ENCODE measurements around the gene XXYLT1. TPM values are rescaled to one million over a fixed set of nuclear protein-coding genes. Genes with fewer than 3 reads are reported as not detected.
A peak's percentile ranks its signal among the peaks of the same experiment; 100 is the strongest.

Gene XXYLT1
- total RNA-seq, 6 experiments from 2014 or later: 1.7 to 6.5 (median 2.1) TPM

- H3K27ac ChIP-seq: peak overlapping the region; percentile 56 to 72 (median 67)
- TF ChIP-seq POLR2A (IDR thresholded peaks at IDR 0.05): no peak
- no peak for TF ChIP-seq CTCF (IDR thresholded peaks at IDR 0.05)
- WGBS (ENCODE audit: insufficient coverage, low coverage, low lambda C conversion rate, missing lambda C conversion rate): 65% methylated on average over 12 of the region's 12 CpGs
- ATAC-seq (peak; percentile 2 to 12 (median 4)), DNase-seq (no peak)
- H3K36me3 ChIP-seq: no peaks in the 10 kb centered on the region
- peaks cover 0 to 24% (median 7%) of the 10 kb centered on the region in 4 donors for H3K4me1 ChIP-seq
- intact Hi-C loops (cut with DNase I): loop anchor here (2.0 to 10.0 kb wide), 3 partner anchors 71 to 425 kb away; no protein-coding TSS in a partner anchor
- no peaks in the 10 kb centered on the region for H3K9me3 ChIP-seq
- H3K27me3 ChIP-seq: no peaks in the 10 kb centered on the region
- peak overlapping the region in 2 of 3 donors; percentile 7 to 21 for H3K4me3 ChIP-seq
Measured at GRCh38 chr3:195105841-195106417, 165.0 kb downstream of the XXYLT1 start.

DNA sequence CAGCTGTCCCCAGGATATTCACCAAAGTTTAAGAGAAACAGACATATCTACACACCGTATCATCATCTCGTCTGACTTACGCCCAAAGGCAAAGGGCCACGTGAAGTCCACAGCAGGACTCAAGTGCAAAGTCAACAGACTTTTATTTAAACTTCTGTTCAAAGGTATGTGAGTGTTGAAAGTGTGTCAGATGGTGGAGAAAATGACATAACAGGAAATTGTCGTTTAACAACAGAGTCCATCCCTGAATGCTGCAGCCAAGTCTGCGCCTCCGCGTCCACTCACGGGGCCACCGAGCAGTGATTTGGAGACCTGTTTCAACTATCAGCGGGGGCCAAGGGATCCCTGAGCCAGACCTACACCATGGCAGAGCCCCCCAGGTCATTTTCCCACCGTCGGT, 165.6 kb downstream of the XXYLT1 start:
- H3K27ac ChIP-seq: peak overlapping the region; percentile 56 to 72 (median 67)
- H3K4me1 ChIP-seq: peaks cover 0 to 24% (median 8%) of the 10 kb centered on the region in 4 donors
- ATAC-seq (peak; percentile 75 to 82 (median 80)), DNase-seq (peak; percentile 53 to 79 (median 77))
- no peaks in the 10 kb centered on the region for H3K27me3 ChIP-seq
- no peaks in the 10 kb centered on the region for H3K9me3 ChIP-seq
- 42% methylated on average over 12 of the region's 13 CpGs for WGBS (ENCODE audit: insufficient coverage, low coverage, low lambda C conversion rate, missing lambda C conversion rate)
- intact Hi-C loops (cut with DNase I): loop anchor here (5.0 to 10.0 kb wide), 2 partner anchors 71 to 103 kb away; no protein-coding TSS in a partner anchor
- peak overlapping the region in 2 of 3 donors; percentile 7 to 21 for H3K4me3 ChIP-seq
- TF ChIP-seq CTCF (IDR thresholded peaks at IDR 0.05) (no peak), POLR2A (IDR thresholded peaks at IDR 0.05) (peak; percentile 65)
- H3K36me3 ChIP-seq: no peaks in the 10 kb centered on the region

DNA sequence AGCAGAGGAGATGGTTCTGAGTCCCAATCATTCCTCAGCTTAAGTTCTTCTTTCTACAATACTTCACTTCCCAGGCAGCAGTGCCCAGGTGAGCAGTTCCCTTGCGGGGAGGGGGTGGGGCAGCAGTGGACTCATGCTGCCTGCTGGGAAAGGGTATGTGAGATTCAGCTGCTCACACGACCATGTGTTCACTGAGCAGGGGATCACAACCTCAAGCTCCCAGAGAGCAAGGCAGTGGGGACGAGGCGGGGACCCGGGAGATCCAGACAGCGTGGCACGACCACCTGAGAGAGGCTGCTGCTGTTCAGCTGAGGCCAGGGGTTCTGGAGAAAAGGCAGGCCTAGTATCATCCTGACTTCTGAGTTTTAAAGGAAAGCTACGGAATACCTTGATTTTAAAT, 166.6 kb downstream of the XXYLT1 start:
- H3K27ac ChIP-seq: no peak overlapping the region

GRCh38 chr3:195103623-195104022, 167.3 kb downstream of the XXYLT1 start:
- ATAC-seq (peak in 1 of 4 donors; percentile 24), DNase-seq (no peak)
- intact Hi-C loops (cut with DNase I): loop anchor here in 1 of 2 donors (10.0 kb wide), 1 partner anchor 69 kb away; no protein-coding TSS in a partner anchor
- Histone ChIP-seq H3K9me3 (no peaks in the 10 kb centered on the region), H3K4me1 (peaks cover 0 to 24% (median 8%) of the 10 kb centered on the region in 4 donors), H3K4me3 (no peak overlapping the region), H3K27me3 (no peaks in the 10 kb centered on the region), H3K27ac (peak overlapping the region in 1 of 3 donors; percentile 40), H3K36me3 (no peaks in the 10 kb centered on the region)
- 79% methylated on average over 2 of the region's 2 CpGs for WGBS (ENCODE audit: insufficient coverage, low coverage, low lambda C conversion rate, missing lambda C conversion rate)
- TF ChIP-seq CTCF (IDR thresholded peaks at IDR 0.05) (no peak), POLR2A (IDR thresholded peaks at IDR 0.05) (no peak)

More for the DNA sequence above, 166.6 kb downstream of the XXYLT1 start:
- no peaks in the 10 kb centered on the region for H3K27me3 ChIP-seq
- no peak for ATAC-seq
- no peak for DNase-seq
- no peaks in the 10 kb centered on the region for H3K9me3 ChIP-seq
- no peaks in the 10 kb centered on the region for H3K36me3 ChIP-seq
- H3K4me3 ChIP-seq: no peak overlapping the region
- H3K4me1 ChIP-seq: peaks cover 0 to 24% (median 8%) of the 10 kb centered on the region in 4 donors
- intact Hi-C loops (cut with DNase I): loop anchor here in 1 of 2 donors (10.0 kb wide), 1 partner anchor 70 kb away; no protein-coding TSS in a partner anchor
- TF ChIP-seq POLR2A (IDR thresholded peaks at IDR 0.05): no peak
- TF ChIP-seq CTCF (IDR thresholded peaks at IDR 0.05): no peak
- 89% methylated on average over 6 of the region's 8 CpGs for WGBS (ENCODE audit: insufficient coverage, low coverage, low lambda C conversion rate, missing lambda C conversion rate)

Measured in right lobe of liver (tissue), 6 donors.